Measurements from ENCODE around the gene PCDH9.

Gene PCDH9

DNA sequence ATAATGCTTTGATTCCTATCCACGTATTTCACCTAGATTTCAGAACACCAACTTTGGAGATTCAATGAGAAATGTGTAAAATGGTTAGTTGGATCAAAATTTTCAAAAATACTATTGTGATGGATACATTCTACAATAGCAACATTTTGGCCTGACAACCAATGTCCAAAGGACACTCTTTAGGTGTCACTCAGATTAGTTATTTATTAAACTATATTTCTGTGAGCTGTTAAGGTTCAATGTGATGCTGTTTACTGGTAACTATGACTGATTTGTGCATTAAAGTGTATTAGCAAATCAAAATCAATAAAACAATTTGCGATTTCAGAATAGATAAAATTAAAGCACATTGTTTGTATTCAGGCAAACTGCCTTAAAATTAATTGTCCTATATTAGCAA, 149.8 kb downstream of the PCDH9 start:
- DNase-seq: no peak

DNA sequence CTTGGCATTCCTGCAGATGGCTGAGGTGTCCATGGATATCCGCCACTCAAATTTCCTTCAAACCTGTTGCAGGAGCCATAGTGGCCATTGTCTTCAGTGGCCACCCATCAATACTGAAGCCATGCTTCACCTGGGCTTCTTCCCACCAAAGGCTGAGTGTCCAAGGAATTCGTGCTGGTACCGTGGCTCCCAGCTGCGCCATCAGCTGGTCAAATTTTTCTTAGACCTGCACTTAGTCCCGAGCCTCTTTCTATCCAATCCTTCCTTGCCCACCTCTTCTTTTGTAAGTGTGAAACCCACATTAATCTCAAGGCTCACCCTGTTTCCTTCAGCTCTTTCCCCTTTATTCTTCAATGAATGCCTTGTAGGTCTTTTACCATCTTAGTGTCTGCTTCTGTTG, 152.1 kb downstream of the PCDH9 start:
- DNase-seq: no peak

DNA sequence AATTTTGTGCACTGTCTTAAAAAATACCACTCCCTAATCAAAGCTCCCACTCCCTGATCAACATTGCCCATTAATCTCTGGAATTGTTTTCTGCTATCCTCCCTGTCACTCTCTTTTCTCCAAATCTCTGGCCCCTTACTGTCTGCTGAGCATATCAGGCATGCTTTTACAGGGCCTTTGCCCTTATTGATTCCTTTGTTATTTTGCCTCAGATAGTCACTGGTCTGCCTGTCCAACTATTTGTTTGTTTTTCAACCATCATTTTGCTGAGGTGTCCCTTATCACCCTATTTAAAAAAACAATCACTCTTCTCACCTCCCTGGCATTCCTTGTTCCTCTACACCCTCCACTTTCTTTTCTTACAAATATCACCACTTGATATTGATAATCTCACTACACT, 153.0 kb downstream of the PCDH9 start:
- no peak for DNase-seq

DNA sequence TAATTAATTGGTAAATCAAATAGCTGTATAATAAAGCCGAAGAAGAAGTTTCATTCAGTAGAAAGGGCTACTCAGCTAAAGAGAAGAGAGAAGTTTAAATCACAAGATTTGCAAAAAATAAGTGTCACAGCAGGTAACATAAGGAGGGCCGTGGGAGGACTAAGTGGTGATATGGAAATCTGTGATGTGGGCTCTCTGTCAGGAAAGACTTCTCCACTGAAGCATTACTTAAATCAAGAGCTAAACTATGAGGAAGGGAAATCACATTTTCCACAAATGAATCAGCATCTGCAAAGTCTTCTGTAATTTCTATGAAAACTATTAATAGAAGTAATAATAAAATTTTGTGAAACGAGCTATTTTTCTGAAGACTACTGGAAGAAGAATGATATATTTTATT, 153.8 kb downstream of the PCDH9 start:
- DNase-seq: no peak

DNA sequence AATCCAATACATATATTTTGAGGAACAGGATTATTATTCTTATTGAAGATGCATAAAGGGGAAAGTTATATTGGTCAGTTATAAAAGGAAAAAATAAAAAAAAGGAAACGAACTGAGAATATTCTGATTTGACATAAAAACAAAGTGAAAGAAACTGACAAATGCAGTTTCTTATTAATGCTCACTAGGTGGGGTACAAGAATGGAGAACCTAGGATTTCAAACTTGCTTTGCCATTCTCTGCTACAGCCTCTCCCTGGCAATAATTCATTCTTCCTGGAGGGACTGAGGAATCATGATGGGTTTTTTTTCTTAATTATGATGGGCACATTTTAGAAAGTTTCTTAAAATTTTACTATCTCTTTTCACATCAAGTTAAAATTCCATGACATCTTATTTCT, 154.9 kb downstream of the PCDH9 start:
- DNase-seq: no peak

DNA sequence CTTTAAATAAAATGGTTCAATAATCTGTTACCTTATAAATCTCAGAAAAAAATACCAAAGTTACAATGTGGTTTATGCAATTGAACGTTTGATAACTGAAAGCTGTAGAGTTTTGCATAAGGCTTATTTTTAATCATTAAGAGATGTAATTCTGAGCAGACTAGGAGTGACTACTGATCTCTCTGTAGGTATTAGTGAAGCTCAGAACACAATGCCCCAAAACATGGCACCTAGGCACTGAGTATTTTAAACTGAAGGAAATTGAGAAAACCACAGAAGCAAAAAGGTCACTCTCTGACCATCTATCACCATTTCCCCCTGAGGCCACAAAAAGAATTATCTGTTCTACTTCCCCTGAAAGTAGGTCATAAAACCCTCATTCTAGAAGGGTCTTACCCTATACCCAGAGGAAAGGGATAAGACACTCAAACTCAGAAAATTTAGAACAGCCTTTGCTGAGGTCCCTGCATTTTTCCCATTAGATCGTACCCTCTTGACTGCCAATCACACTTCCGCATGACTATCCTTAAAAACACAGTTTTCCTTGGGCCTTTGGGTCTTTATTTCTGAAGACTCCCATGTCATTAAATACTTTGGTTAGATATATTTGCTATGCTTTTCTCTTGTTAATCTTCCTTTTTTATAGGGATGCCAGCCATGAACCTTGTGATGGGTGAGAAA, 158.1 kb downstream of the PCDH9 start:
- no peak for DNase-seq

DNA sequence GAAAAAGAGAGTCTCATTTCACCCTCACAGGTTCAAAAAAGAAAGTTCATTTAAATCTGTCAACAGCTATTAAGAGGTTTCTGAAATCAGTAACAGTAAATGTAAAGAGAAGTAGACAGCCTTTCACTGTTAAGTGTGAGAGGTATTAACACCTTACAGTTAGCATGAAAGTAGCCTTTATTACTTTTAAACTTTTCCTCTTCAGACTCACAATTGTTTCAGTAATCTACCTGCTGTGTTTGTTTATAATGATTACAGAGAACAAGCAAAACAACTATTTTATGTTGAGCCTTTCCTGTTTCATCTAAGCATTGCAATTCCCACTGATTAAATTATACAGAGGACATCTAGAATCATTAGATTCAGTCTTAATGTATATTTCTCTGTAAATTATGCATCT, 159.8 kb downstream of the PCDH9 start:
- no peak for DNase-seq

DNA sequence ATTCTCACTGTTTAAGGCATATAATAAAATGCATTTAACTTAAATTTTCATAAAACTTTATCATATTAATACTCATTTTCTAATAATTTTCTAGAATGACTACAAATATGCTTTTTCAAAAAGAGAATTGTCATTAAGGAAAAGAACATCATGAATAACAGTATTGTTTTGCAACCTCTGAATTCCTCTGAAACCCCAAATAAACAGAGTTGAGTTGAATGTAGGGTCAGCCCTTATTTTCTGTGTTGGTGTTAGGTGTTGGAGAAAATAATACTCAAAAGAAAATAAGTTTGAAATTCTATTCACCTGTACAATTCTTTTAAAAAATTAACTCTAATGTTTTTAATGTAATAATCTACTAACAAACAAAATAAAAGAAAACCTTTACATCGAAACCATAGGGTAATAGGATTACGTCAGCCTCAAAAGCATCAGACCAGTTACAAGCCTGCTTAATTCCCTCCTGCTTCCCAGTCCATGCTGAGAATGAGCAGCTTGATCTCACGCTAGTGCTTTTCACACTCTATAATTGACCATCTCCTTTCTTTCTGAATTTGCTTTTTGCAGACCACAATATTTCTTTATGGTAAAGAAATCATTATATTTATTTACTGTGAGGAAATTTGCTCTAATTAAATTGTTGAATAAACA, 160.9 kb downstream of the PCDH9 start:
- DNase-seq: no peak

DNA sequence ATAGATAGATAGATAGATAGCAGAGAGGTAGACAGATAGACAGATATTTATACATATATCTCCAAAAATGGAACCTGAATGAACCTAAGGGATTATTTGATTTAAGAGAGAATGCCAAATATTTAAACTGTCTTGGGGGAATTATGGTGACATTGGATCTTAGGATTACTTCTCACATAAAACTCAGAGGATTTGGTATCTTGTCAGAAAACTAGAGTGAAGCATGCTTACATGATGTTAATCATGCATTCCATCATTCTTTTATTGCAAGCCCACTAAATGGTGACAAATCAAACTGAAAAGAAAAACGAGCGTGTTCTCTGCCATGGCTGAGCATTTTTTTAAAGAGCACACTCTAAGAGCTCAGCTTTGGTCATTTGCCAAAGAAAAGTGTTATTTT, 165.2 kb downstream of the PCDH9 start:
- DNase-seq: no peak

DNA sequence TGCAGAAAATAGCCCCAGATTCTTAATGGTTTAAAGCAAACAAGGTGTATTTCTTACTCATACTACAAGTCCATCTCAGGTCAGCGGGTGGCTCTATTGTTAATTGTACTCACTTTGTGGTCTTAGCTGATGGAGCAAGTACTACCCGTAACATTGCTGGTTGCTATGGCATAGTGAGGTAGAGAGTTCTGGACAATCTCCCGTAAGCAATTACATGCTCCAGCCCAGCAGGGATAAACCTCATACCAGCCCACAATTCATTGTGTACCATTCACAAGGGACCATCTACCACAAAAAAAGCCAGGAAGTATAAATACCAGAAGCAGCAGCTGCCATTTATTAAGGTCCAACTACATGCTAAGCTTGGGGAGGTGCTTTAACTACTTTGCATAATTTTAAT, 167.1 kb downstream of the PCDH9 start:
- no peak for DNase-seq

DNA sequence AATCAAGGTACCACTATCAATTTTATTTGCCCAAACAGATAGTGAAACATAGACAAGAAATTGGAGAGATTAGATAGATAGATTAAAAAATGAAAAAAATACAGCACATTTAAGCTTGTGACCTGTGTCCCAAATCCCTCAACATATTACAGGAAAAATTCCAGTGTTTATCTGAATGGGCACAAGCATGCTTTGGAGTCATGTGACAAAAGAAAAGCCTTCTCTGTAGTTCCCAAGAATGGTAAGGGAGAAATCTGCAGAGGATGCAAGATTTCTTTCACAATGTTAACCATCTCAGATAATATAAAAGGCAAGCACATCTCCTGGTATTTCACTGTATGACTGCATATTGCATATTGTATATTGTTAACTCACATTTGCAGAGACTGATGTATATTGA, 168.0 kb downstream of the PCDH9 start:
- DNase-seq: no peak

DNA sequence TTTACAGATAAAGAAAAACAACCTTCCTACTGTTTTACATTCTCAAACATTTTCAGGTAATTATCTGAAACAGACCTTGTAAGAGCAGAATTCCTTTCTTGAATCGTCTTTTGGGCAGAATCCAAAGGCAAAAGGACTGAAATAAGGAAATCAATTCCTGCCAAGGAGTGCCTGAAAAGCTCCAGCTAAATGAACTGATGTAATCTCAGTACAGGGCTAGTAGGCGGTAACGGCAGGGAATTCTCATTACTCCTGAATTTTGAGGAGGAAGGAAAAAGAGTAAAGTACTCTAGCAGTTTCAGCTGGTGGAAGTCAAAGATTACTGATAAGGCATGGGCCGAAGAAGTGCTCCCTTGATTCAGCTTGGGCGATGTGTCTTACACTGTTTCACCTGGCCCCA, 168.4 kb downstream of the PCDH9 start:
- DNase-seq: no peak

DNA sequence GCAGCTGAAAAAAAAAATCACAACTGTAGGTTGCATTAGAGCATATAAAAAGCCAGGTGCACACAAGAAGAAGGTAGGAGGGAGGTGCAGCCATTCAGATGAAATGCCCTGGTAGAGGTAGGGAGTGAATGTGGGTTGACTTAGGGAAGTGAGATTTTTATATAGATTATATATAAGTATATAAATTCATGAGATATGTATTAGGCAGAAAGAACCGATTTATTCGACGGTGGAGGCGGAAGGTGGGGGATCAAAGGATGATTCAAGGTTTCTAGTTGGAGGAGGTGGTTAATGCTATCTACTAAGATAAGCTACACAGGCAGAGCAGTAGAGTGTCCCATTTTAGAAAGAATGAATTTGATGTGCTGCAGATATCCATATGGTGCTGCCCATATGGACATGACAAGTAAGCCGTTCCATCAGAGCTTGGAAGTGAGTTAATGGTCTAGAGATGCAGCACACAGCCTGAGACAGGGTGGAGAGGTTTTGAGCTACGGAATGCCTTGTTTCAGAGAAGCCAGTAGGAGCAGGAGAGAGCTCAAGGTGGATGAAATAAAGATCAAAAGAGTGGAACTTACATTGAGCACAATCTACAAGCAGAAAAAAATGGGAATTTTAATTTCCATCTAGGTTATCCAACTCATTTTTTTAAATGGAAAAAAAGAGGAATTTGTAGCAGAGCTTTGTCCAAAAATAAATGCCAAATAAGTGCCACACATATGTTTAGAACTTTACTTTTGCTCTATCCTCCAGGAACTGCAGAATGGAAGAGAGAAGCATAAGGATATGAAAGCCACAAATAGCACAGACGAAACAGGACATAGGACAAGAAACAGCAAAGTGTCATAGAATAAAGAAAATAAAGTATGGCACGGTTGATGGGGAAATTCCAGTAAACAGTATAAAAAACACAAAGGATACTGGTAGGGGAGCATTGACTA, 177.3 kb downstream of the PCDH9 start:
- DNase-seq: no peak

DNA sequence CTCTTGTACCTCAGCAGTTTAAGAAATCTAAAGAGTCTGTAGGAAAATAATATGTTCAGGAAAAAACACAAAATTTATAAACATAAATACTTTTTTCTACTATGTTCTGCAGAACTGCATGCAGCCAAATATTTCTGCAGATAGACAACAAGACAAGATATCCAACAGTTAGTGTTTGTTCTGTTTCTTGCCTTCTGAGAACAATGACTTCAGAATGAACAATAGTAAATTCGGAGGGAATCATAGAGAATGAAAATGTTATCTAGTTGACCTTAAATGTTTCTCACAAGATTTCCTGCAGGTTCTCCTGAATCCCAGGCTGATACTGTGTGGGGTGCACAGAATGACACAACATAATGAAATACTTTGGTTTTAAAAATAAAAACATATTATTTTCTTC, 180.4 kb downstream of the PCDH9 start:
- DNase-seq: no peak

DNA sequence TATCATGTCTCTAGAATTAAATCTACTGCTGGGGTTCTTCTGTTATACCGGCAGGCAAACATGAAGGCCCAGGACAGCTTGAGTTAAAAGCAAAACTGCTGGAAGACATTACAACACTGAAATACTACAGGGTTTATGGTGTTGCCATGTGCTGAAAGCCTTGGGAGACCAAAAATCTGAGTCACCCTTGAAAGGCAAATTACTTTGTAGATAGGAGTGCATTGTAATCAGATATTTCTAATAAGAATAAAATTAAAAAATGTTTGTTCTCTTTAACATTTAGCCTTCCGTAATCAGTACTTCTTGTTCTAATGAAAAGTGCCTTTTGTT, 181.3 kb downstream of the PCDH9 start:
- no peak for DNase-seq

DNA sequence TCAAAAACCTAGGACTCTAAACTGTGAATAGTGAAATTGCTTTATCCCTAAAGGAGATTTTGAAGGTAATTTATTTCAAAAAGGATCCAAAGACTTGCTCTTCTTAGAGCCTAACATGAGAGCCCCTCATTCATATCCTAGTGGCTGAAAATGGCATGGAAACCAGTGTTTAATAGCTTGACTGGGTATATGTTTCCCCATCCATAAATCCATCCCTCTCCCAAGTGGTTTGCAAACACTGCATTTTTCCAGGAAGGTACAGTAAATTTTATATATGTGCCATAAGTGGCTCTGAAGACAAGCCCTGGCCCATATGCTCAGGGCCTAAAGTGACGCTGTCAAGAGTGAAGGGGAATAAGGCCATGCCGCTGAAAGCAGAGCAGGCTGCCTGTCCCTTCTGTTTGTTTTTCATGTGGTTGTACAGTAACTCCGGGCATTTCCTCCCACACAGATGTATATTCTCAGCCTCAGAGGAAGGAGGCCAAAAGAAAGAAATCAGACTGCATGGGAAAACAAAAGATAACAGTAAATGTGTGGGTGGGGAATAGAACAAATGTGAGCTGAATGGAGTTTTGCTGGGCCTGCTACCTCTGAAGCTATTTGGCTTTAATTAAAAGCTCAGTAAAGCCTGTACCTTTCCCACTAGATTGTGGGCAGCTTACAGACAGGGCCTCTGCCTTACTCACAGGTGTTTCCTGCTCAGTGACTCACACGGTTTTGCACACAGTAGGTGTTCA, 181.9 kb downstream of the PCDH9 start:
- DNase-seq: no peak

DNA sequence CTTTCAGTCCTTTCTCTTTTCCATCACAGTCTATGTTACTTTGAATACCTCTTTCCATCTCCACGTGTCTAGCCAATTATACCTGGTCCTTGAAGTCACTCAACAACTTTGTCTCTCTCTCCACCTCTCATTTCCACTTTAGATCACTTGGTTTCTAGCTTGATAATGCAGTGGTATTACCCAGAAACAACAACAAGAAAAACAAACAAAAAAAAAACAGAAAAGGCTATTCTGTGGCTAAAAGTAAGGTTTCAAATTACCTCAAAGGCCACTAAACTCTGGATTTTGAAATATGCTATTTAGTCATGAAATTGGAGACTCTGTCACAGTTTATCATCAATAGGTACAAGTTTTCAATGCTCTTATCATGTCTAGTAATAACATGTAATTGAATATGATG, 184.8 kb downstream of the PCDH9 start:
- no peak for DNase-seq

DNA sequence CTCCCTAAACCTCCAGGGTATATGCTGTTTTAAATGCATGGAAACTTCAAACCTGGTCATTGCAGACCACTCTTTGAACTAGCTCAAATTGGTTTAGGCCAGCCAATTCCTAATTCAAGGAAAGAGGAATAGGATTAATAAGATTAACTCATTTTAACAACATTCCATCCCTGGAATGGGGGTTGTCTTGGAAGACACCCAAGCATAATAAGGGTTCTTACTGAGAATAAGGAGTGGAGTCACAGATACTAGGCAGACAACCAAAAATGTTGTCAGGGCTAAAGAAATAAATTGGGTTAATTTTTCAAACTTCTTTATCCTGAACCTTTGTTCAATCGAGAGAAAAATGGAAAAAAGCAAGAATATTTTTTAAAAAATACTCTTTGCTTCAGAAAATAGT, 186.2 kb downstream of the PCDH9 start:
- no peak for DNase-seq

DNA sequence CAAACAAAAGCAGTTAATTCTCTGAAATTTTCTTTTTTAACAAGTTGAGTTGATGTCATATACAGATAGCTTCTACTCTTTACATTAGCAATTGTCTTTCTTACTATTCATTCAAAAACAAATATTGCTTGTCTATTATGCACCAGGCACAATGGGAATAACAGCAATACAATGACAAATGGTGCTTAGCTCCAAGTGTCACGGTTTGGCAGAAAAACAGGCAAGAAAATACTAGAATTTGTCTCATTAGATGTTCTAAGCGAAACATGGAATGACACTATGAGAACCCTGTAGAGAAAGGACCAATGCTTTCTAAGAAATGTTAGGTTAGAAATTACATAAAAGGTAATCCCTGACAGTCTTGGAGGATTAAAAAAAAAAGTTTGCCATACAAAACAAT, 187.6 kb downstream of the PCDH9 start:
- DNase-seq: no peak

DNA sequence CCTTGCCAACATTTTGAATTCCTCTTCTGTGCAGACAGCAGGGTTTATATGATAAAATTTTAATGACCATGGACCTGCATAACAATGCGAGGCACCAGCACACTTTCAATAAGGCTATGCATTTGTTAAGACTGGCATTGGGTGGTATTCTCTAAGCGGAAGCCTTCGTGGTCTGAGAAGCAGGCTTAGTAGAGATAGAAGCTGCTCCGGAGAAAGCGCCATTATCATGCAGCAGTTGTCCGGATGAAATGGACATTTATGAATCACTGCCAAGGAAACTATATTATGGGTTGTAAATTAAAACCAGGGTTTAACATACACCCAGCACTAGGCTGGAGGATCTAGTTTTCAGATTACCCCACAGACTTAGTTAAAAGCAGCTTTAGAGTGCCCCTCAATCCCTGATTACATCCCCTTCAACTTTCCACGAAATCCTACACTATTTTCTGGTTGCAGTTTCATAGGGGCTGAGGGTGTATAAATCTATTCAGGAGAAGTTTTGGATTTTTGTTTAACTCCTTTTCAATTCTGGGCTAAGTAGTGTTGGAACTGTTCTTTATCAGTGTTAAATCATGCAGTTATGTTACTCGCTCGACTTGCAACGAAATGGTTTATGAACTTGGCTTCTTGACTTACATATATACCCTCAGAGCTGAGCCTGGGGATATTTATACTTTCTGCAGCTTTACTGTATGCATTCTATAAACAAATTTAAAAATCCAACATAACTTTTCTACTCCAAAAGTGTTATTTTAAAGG, 193.3 kb downstream of the PCDH9 start:
- no peak for DNase-seq

DNA sequence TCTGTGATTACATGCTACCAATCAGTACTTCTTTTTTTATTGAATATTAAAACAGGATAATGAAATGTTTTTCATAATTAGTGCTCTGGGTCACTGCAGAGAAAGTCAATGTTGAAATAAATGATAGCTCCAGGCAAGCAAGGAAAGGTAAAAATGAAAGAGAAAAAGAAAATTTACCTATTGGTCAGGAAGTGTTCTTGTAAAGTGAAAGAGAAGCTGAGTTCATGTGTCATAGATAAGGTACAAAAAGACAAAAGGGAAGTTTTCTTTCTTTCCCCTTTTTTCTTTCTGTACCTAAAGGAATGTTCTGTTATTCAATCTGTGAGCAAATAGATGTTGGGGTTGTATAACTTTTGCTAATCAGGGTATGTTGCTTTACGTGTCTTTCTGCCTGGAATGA, 197.0 kb downstream of the PCDH9 start:
- no peak for DNase-seq

DNA sequence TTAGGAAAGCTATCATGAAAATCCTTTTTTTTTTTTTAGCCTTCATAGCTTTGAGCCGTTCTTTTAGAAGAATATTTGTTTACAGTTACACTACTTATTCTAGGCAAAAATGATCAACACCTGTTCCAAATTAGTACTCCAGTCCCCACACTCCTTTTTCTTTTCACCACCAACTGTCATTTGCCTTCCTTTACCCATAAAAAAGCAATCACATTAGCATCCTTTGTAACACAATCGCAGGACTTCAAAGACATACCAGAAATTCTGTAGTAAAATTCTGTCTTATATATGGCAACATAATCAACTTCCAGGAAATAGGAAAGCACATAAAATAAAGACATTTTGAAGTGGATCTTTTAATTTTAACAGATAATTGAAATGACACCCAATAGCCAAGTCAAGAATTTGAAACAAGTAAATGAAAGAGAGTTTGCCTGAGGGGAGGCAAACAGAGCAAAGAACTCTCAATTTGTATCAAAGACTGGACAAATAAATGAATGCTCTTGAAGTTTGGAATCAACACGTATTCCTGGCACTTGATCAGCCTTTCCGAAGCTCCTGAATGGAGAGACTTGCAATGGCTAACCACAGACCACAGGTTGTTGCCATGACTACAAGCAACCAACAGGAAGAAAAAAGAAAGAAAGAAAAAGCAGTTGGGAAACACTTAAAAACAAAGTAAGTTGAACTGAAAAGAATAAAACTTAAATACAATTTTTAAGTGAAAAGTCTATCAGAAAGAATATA, 206.8 kb downstream of the PCDH9 start:
- no peak for DNase-seq

Measured in stimulated activated naive CD4-positive, alpha-beta T cell (primary cell).